BLaER1 (cell line): ENCODE measurements around the gene AGAP3.
"Not testable (repeated sequence)": the region's sequence is repeated elsewhere in the genome, so short reads cannot be mapped to it uniquely, and the experiment has no call there.

ENCODE experiments used
- H3K27ac ChIP-seq: shearing (Covaris generic); formaldehyde crosslinking; 2 replicates; pipeline ENCODE4 v1.8.1; 2022
- H3K27me3 ChIP-seq: shearing (Covaris generic); formaldehyde crosslinking; 2 replicates; pipeline ENCODE4 v1.8.1; 2022
- H3K36me3 ChIP-seq: shearing (Covaris generic); formaldehyde crosslinking; 2 replicates; pipeline ENCODE4 v1.8.1; 2022
- H3K4me1 ChIP-seq: shearing (Covaris generic); formaldehyde crosslinking; 2 replicates; pipeline ENCODE4 v1.8.1; 2022
- H3K4me2 ChIP-seq: shearing (Covaris generic); formaldehyde crosslinking; 2 replicates; pipeline ENCODE4 v1.8.1; 2022
- H3K4me3 ChIP-seq: shearing (Covaris generic); formaldehyde crosslinking; 2 replicates; pipeline ENCODE4 v1.8.1; 2022
- H3K9ac ChIP-seq: shearing (Covaris generic); formaldehyde crosslinking; 2 replicates; pipeline ENCODE4 v1.8.1; 2022
- H3K9me3 ChIP-seq: shearing (Covaris generic); formaldehyde crosslinking; 2 replicates; pipeline ENCODE4 v1.8.1; 2022
- H4K20me1 ChIP-seq: shearing (Covaris generic); formaldehyde crosslinking; 2 replicates; pipeline ENCODE4 v1.8.1; 2022
- Cebpa-rat ChIP-seq: shearing (Covaris generic); IDR thresholded peaks from 2 replicates; pipeline ENCODE4 v1.8.1; 2022

AGAP3 gene

DNA sequence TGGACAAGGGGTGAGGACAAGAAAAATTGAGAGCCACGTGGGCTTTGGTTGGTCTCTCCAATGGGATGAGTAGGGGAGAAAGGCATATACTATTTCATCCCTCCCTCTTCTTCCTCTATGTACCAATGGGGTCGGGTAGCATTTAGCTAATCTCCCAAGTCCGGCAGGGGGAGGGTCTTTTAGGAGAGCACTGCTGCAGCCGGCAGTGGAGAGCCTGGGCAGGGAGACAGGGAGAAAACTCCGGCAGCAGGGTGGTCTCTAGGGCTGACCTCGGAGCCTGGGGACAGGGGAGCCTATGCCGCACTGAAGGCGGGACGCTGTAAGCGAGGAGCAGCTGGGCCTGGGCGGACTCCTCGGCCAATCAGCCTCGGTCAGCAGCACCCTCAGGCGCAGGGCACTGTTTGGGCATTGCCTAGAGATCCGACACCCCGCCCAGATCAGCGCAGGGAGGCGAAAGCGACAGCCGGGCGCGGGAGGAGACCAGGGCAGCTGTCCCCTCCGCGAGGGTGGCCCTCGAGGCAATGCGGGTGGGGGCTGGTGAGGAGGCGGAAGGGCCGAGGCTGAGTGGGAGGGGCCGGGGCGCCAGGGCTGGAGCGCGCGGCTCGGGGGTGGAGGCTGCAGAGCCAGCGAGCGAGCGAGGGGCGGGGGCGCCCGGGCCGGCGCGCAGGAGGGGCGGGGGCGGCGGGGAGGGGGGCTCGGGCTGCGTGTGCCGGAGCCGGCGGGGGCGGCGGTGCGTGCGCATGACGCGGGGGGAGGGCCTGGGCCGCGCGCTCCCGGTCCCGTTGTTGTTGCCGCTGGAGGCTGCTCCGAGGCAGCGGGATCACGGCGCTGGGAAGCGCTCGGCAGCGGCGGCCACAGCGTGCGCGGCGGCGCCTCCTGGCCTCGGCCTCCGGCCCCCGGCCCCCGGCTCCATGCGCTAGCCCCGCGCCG is at the start of gene AGAP3:
TSS of gene AGAP3 (plus strand) at position 785 of the 930 bp plus-strand sequence. CDS start 267 bp downstream, outside the sequence.
- peak within 1 kb of the TSS; percentile 83 for H3K9ac ChIP-seq
- H3K27ac ChIP-seq, result peak within 1 kb of the TSS; percentile 74
- H3K9me3 ChIP-seq, result no peaks in the 10 kb centered on the region
- H3K4me3 ChIP-seq, result peak within 1 kb of the TSS; percentile 74
- peaks cover 53% of the 10 kb centered on the region for H3K27me3 ChIP-seq
- TF ChIP-seq Cebpa-rat, result no peak
- H4K20me1 ChIP-seq, result peaks cover 57% of the 10 kb centered on the region
- H3K36me3 ChIP-seq, result no peaks in the 10 kb centered on the region
- H3K4me2 ChIP-seq, result peak within 1 kb of the TSS; percentile 98
- peaks cover 72% of the 10 kb centered on the region for H3K4me1 ChIP-seq

DNA sequence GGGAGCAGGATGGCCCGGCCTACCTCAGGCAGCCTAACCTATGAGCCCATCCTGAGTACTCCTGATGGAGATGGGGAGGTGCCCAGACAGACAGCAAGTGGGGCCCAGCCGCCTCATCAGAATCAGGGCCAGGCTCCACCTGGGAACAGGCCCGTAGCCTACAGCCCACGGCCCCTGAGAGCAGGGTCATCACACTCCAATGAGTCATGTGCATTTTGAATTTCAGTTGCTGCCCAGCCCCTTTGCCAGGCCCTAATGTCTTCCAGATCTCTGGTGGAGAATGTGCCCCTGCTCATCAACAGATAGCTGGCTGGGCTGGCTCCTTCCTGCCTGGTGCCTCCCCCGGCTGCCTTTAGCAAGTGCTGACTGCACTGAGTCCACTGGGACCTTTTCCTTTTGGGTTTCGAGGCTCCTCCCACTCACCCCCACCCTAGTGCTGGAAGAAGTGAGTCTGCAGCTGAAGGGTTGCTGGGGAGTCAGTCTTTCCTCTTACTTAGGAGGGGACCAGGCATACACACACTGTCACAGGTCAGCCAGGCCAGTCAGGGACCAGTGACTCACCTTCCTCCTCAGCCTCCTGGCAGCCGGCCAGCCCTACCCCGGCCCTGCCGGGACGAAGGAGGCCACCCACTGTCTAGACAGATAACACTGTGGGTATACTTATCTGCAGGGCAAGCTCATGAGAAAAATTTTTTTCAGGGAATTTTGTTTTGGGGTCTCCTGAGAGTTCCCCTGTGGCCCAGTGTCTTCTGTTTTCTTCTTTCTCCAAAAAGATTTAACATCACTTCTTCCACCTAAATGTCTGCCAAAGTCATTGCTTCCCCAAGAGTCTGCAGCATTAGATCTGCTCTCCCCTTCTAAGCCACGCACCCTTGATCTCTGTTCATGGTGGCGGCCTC is 47.1 kb upstream of the AGAP3 start:
- no peaks in the 10 kb centered on the region for H3K9me3 ChIP-seq
- peak overlapping the region; percentile 83 for H3K4me2 ChIP-seq
- no peak overlapping the region for H3K4me3 ChIP-seq
- no peaks in the 10 kb centered on the region for H3K27me3 ChIP-seq
- H3K36me3 ChIP-seq, result peaks cover 40% of the 10 kb centered on the region
- H3K27ac ChIP-seq, result peak overlapping the region; percentile 75
- peak overlapping the region; percentile 57; the same call in 1 of the 2 replicates for H3K9ac ChIP-seq
- TF ChIP-seq Cebpa-rat, result no peak
- peaks cover 33% of the 10 kb centered on the region for H3K4me1 ChIP-seq
- H4K20me1 ChIP-seq, result peaks cover 16% of the 10 kb centered on the region

DNA sequence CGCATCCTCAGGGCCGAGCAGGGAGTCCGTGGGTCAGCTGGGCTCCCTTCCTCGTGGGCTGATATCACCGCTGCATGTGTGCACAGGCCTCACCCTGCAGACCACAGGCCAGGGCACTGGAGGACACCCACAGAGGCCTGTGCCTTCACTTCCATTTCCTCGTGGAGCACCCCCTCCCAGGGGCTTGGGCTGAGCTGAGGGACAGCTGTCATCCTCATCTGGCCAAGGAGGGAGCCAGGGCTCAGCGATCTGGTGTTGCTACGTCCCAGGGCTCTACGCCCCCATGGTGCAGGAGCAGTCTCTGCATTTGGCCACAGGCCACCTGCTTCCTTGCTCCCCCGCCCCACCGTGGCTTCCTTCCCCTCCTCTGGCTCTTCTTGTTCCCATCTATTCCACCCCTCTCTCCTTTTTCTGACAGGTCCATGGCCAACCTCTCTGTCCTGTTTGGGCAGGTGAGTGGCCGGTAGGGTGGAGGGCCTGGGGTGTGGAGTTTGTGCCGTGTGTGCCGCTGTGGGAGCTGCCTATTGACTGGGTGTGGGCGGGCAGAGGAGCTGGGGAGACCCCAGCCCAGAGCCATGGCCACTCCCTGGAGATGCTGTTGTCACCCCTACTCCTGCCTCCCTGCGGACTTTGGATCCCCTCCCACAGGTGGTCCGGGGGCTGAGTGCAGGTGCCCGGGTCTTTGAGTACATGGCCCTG is 46.3 kb upstream of the AGAP3 start:
- Histone ChIP-seq H3K4me3 (no peak overlapping the region), H3K4me2 (peak overlapping the region; percentile 83), H3K9me3 (no peaks in the 10 kb centered on the region), H3K36me3 (peaks cover 34% of the 10 kb centered on the region), H3K27me3 (no peaks in the 10 kb centered on the region), H4K20me1 (peaks cover 16% of the 10 kb centered on the region), H3K9ac (0 out of 2 replicates have a peak overlapping the region, but pooled peaks have one; percentile 17), H3K27ac (peak overlapping the region; percentile 57; the same call in 1 of the 2 replicates), H3K4me1 (peaks cover 33% of the 10 kb centered on the region)
- no peak for TF ChIP-seq Cebpa-rat

DNA sequence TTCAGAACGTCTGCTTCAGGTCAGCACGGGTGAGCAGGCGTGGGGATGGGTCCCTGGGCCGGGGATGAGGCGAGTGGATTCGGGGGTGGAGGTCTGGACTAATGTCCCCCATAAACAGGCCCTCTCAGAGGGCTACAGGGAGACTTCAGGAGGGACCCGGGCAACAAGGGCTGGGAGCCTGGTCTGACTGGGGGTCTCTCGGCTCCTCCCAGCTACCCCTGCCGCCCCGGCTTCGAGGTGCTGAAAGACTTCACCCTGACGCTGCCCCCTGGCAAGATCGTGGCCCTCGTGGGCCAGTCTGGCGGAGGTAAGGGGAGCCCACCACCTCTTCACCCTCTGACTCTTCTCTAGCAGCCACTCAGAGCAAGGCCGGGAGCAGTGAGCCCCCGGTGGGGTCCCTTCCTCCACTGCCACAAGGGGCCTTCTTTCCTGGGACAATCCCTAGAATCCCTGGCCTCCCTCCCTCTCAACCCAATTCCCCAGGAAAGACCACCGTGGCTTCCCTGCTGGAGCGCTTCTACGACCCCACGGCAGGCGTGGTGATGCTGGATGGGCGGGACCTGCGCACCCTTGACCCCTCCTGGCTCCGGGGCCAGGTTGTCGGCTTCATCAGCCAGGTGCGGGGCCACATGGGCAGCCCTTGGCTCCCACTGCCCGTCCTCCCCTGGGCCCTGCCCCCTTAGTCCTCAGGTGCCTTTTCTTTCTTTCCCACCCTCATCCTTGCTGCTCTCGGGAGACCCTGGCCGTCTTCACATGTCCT is 45.5 kb upstream of the AGAP3 start:
- 0 out of 2 replicates have a peak overlapping the region, but pooled peaks have one; percentile 57 for H3K27ac ChIP-seq
- H3K4me2 ChIP-seq, result peak overlapping the region; percentile 83
- no peak for TF ChIP-seq Cebpa-rat
- peaks cover 32% of the 10 kb centered on the region for H3K36me3 ChIP-seq
- peaks cover 33% of the 10 kb centered on the region for H3K4me1 ChIP-seq
- no peaks in the 10 kb centered on the region for H3K27me3 ChIP-seq
- H3K9ac ChIP-seq, result no peak overlapping the region
- no peaks in the 10 kb centered on the region for H3K9me3 ChIP-seq
- H3K4me3 ChIP-seq, result no peak overlapping the region
- H4K20me1 ChIP-seq, result peaks cover 16% of the 10 kb centered on the region

DNA sequence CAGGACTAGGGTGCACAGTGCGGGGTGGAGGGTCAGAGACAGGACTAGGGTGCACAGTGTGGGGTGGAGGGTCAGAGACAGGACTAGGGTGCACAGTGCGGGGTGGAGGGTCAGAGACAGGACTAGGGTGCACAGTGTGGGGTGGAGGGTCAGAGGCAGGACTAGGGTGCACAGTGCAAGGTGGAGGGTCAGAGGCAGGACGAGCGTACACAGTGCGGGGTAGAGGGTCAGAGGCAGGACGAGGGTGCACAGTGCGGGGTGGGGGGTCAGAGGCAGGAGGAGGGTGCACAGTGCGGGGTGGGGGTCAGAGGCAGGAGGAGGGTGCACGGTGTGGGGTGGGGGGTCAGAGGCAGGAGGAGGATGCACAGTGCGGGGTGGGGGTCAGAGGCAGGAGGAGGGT is 42.8 kb upstream of the AGAP3 start:
- H3K9me3 ChIP-seq, H3K4me2 ChIP-seq, H3K27me3 ChIP-seq, H3K27ac ChIP-seq, H3K9ac ChIP-seq, H3K4me3 ChIP-seq: not testable (repeated sequence)
- Histone ChIP-seq H3K4me1 (peaks cover 25% of the 10 kb centered on the region), H4K20me1 (peaks cover 16% of the 10 kb centered on the region), H3K36me3 (peaks cover 15% of the 10 kb centered on the region; the same call in 1 of the 2 replicates)

DNA sequence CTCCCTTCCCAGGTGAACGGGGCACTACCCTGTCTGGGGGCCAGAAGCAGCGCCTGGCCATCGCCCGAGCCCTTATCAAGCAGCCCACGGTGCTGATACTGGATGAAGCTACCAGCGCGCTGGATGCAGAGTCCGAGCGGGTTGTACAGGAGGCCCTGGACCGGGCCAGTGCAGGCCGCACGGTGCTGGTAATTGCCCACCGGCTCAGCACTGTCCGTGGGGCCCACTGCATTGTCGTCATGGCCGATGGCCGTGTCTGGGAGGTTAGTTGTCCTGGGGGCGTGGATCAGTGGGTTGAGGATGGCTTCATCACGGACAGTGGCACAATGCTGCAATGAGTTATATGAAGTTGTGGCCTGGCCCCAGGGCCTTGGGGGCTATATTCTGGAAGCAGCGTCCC is 42.3 kb upstream of the AGAP3 start:
- Histone ChIP-seq H3K4me3 (no peak overlapping the region), H3K27ac (no peak overlapping the region), H3K9ac (no peak overlapping the region), H4K20me1 (peaks cover 16% of the 10 kb centered on the region), H3K4me1 (peaks cover 20% of the 10 kb centered on the region), H3K9me3 (no peaks in the 10 kb centered on the region), H3K36me3 (peaks cover 15% of the 10 kb centered on the region; the same call in 1 of the 2 replicates), H3K4me2 (no peak overlapping the region), H3K27me3 (no peaks in the 10 kb centered on the region)
- no peak for TF ChIP-seq Cebpa-rat

DNA sequence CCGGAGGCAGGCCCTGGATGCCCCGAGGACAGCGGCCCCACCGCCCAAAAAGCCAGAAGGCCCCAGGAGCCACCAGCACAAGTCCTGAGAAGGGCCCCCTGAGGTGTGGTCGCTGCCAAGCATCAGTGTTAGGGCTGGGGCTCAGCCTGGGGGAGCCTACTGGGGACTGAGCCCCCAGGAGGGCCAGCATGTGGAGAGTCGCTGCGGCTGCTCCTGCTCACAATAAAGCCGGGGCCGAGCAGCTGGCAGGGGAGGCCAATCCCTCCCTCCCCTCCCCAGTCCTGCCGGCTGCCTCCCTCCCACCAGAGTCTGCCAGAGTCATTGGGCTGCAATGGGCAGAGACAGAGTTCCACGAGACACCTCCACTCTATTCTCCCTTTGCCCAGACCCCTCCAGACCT is 41.0 kb upstream of the AGAP3 start:
- Histone ChIP-seq H3K27me3 (0 out of 2 replicates have a peak, but pooled peaks cover 3% of the 10 kb centered on the region), H3K4me3 (no peak overlapping the region), H3K4me2 (no peak overlapping the region), H3K9me3 (no peaks in the 10 kb centered on the region), H4K20me1 (peaks cover 15% of the 10 kb centered on the region; the same call in 1 of the 2 replicates), H3K4me1 (peaks cover 7% of the 10 kb centered on the region), H3K27ac (no peak overlapping the region), H3K36me3 (peaks cover 15% of the 10 kb centered on the region; the same call in 1 of the 2 replicates), H3K9ac (no peak overlapping the region)
- no peak for TF ChIP-seq Cebpa-rat

DNA sequence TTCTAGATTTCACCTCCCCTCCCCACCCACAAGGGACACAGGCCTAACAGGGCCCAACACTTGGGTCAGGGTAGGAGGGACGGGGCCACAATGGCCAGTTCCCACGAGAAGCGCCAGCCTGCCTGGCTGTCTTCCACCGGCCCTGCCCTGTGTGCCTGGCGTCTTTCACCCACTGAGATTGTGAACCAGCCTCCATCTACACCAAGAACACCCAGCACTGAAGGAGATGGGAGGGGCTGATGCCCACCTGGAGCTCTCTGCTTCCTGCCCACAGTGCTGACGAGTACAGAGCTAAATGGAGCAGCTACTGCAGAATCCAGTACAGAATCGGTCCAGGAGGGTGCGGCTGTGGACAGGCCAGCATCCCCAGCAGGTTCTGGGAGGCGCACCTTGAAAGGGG is 40.3 kb upstream of the AGAP3 start:
- no peak overlapping the region for H3K27ac ChIP-seq
- H3K9ac ChIP-seq, result no peak overlapping the region
- peaks cover 15% of the 10 kb centered on the region; the same call in 1 of the 2 replicates for H3K36me3 ChIP-seq
- TF ChIP-seq Cebpa-rat, result no peak
- 0 out of 2 replicates have a peak, but pooled peaks cover 6% of the 10 kb centered on the region for H3K27me3 ChIP-seq
- H4K20me1 ChIP-seq, result 0 out of 2 replicates have a peak, but pooled peaks cover 17% of the 10 kb centered on the region
- no peak overlapping the region for H3K4me2 ChIP-seq
- no peaks in the 10 kb centered on the region for H3K9me3 ChIP-seq
- no peak overlapping the region for H3K4me3 ChIP-seq
- peaks cover 4% of the 10 kb centered on the region for H3K4me1 ChIP-seq
